Activated CD4-positive, alpha-beta T cell treated with anti-CD3 and anti-CD28 coated beads, Interleukin-2, amount 50 U/mL, for 48 hours (primary cell): ENCODE results near the gene GJA4.

Experiments used
- DNase-seq, 2 experiments: peaks; one replicate each; pipeline ENCODE4 v3.0.0-alpha.2; 2020

The GJA4 gene

DNA sequence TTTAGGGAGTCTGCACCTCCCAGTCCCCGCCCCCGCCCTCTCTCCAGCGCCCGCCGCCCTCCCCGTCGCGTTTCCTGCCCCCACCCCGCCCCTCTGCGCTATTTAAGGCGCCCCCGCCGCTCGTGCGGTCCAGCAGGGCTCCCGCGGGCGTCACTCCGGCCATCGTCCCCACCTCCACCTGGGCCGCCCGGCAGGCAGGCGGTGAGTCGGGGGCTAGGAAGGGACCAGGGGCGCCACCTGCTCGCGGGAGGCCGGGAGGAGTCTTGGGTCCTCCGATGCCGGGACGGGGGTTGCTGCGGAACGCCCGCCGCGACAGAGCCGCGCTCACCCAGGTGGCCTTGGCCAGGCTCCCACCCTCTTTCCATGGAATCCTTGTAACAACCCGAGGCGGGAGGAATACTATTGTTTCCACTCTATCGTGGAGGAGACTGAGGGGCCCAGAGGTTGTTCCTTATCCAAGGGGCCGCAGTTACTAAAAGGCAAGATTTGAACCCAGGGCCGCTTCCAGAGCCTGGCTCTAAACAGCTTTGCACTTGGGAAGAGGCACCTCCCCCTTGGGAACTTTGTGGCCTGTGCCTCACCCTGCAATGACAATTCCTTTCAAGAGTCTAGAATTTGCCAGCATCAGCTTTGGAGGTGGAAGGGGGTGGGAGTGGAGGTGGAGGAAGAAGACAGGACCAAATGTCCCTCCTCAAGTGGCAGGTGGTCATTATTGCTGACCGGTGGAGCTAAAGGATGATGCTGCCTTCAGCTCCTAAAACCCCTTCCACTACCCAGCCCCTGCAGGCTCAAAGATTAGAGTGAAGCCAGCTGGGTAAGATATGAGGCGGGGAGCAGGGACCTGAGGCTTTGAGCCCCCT lies at the start of gene GJA4:
Gene GJA4, plus strand, starts transcription at position 132 of the 860 bp plus-strand sequence. CDS start 1,215 bp downstream, outside the sequence.
- no peak for DNase-seq

DNA sequence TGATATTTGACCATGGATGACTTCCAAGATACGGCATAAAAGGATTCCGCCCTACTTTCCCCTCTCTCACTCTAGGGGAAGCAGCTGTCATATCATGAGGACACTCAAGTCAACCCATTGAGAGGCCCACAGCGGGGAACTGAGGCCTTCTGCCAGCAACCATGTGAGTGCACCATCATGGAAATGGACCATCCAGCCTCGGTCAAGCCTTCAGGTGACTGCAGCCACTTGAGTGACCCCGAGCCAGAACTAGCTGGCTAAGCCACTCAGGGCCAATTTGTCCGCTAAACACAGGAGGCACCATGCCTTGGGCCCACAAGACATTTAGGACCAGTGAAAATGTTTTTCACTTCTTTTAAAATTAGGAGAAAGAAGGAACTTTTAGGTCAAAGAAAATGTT lies 49.0 kb upstream of the GJA4 start:
- DNase-seq, result no peak

DNA sequence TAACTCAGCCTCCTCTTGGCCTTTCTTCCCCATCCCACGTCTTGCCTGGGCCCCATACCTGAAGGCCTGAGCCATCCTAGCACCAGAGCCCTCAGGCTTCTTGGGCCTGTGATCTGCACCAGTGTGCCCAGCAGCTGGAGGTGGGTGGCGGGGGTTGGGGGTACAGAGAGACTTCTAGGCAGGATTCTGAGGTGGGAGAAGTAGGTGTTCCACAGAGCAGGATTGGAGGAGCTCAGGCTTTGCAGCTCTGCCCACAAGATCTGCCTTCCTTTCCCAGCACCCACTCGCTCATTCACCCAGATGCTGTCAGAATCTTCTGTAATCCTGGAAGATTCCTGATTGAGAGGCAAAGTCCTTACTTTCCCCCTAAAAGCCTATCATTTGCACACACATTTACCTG lies 47.9 kb upstream of the GJA4 start:
- no peak for DNase-seq

DNA sequence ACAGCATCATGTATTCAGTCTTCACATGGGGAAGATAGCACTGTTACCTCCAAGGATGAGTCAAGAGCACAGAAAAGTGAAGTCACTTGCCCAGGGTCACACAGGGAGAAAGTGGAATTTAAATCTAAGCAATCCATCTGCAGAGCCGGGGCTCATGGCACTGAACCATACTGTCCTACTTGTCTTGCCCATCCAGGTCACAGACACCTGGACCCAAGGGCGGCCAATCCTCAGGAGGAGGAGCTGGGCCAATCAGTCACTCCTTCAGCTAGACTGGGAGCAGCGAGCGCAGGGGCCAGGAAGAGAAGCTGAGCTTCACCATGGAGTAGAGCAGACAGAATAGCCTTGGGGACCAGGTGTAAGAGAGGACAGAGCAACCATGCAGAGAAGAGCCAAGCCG lies 47.1 kb upstream of the GJA4 start:
- DNase-seq, result no peak

DNA sequence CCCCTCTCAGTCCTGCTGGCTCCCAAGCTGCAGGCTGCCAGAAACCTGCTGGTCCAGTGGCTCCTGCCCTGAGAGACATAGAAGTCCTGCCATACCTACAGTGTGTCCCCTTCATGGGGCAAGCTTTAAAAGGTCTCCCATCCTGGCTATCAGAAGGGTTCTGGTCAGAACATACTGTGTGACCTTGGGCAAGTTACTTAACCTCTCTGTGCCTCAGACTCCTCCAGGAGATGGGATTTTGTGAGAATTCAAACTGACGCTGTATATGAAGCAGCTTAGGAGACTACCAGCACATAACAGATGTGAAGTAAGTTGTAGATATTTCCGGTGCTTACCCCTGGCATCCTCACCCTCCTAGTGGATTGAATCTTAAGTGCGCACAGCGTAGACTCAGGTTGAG lies 46.7 kb upstream of the GJA4 start:
- no peak for DNase-seq

DNA sequence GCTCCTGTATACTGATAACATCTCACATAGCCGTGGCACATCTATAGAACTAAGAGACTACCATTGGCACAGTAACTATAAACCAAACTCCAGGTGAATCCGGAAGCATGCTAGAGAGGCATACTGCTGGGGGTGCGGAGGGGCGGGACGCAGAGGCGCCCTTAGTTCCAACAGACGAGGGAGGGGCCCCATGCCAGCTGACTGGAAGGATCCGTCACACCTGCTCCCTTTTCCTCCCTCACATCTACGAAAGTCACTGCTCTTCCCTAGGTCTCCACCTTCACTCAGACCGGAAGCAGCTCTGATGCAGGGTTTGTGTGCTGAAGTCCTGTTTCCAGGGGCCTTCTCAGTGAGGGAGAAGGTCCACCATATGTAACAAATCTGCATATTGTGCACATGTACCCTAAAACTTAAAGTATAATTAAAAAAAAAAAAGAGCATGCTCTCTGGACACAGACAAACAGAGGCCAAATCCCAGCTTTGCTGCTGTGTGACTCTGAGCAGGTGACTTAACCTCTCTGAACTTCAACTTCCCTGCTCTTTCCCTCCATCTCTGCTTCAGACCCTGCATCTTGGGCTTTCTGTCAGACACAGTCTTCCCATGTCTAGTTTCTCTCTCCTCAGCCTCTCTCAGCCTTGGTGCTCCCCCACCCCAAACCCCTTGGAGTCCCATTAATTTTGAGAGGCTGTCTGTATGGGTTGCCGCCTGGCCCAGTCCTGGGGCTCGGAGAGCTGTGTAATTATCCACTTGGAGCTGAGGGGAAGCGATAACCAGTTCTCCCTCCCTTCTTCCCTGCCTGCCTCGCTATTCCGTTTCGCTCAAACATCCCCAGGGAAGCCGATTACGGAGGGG lies 45.8 kb upstream of the GJA4 start:
- DNase-seq, result no peak

DNA sequence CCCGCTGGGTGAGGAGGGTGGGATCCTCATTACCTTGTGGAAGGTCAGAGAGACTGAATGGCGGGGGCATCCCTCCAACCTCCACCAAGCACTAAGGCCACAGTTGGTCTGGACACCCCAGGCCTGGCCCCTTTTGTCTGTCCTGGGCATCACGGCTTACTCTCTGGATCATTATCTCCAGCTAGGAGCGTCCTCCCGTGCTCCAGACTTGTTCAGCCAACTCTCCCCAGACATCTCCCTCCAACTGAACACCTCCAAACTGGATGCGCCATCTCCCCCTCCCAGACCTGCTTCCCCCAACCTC lies 45.2 kb upstream of the GJA4 start:
- no peak for DNase-seq

DNA sequence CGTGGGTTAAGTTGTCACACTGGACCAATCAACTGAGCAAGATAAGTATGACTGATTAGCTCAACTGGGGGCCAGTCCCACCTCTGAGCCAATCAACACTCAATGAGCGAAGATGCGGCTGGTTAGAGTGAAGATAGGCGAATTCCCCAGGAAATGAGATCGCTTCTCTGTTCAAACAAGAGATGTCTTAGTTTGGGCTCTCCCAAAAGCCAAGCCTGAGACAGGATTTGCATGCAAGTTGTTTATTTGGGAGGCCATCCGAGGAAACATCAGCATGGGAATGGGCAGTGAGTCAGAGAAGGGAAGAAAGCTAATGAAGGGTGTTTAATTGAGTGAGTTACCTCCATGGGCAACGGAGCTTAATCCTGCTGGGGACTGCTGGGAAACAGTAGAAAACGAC lies 42.8 kb upstream of the GJA4 start:
- DNase-seq, result no peak

DNA sequence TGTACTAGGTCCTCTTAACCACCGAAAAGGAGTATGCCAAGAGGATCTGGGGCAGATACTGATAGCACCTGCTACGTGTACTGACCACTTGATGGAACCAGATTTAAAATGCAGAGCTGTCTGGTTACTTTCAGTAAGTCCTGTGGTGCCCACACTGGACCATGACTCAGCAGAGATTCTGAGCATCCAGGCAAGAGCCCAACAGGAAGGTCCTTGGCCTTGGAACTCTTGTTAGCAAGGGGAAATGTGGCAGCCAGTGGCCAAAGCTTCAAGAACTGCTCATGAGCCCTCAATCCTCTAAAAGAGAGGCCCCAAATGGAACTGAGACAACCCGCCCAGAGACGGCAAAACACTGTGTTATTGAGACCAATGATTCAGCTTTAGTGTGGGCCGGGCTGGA lies 42.2 kb upstream of the GJA4 start:
- DNase-seq, result no peak

DNA sequence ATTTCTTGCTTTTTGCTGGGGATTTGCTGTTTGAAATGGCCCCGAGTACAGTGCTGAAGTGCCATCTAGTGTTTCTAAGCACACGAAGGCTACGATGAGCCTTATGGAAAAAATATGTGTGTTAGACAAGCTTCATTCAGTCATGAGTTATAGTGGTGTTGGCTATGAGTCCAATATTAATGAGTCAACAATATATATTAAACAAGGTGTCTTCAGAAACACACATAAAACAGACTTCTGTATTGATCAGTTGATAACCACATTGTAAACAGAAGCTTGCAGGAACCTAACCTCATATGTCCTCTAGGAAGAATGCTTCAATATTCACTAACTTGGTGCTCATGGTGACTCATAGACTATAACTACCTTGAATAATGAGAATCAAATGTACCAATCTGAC lies 39.6 kb upstream of the GJA4 start:
- DNase-seq, result no peak

DNA sequence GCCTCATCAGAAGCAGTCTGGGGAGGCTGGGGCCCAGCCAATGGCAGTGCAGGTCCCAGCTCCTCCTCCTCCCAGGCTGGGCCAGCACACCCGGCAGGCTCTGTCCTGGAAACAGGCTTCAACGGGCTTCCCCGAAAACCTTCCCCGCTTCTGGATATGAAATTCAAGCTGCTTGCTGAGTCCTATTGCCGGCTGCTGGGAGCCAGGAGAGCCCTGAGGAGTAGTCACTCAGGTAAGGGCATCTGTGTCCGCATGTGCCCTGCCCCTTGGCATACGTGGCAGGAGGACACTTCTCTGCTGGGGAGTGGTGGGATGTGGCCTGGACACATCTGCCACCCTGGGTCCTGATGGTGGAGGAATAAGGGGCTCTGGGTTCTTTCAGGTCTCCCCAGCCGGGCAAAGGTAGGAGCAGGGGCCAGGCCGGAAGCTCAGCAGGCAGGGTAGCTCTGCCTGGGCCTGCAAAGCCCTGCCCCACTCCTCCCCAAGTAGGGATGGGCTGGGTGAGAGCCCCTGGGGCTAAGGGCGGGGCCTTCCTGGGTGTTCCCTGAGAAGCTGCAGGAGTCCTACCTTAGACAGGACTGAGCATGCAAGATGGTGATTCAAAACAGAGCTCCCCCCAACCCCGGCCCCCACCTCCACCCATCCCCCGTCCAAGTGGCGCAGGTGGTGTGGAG lies 37.7 kb upstream of the GJA4 start, which contains the start of gene GJB5:
Gene GJB5, plus strand, starts transcription at position 84 of the 674 bp plus-strand sequence. CDS start 2,284 bp downstream, outside the sequence.
- no peak for DNase-seq

DNA sequence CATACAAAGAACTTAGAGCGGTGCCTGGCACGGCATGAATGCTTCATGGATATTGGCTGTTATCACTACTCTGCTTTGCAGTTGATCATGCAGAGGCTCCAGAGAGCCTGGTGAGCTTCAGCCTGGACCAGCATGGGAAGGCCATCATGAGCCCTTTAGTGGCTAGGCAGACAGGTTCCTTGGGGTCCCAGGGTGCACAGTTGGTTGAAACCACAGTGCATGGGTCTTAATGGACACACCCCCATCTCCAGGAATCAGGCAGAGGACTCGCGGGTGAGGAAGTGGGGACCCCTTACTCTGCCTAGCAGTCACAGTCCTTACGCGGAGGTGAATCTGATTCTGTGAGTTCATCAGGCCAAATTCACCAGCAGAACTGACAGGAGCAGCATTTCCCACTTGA lies 36.8 kb upstream of the GJA4 start:
- no peak for DNase-seq

DNA sequence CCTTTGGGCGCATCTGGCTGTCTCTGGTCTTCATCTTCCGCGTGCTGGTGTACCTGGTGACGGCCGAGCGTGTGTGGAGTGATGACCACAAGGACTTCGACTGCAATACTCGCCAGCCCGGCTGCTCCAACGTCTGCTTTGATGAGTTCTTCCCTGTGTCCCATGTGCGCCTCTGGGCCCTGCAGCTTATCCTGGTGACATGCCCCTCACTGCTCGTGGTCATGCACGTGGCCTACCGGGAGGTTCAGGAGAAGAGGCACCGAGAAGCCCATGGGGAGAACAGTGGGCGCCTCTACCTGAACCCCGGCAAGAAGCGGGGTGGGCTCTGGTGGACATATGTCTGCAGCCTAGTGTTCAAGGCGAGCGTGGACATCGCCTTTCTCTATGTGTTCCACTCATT lies 35.4 kb upstream of the GJA4 start:
- DNase-seq, result no peak

DNA sequence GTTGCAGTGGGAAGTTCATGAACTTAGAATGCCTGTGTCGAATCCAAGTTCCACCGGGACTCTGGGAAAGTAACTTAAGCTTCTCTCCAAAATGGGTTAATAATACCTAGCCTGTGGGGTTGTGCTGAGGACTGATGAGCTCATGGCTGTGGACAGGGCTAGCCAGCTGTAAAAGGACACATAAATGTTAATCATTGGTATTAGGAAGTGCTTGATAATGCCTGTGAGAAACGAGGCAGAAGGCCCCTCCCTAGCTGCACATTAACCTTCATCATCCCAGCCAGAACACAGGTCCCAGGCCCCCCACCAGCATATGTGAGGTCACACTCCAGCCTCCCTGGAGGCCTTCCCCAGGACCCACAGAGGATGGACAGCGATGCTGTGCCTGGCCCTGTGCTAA lies 34.0 kb upstream of the GJA4 start:
- no peak for DNase-seq

DNA sequence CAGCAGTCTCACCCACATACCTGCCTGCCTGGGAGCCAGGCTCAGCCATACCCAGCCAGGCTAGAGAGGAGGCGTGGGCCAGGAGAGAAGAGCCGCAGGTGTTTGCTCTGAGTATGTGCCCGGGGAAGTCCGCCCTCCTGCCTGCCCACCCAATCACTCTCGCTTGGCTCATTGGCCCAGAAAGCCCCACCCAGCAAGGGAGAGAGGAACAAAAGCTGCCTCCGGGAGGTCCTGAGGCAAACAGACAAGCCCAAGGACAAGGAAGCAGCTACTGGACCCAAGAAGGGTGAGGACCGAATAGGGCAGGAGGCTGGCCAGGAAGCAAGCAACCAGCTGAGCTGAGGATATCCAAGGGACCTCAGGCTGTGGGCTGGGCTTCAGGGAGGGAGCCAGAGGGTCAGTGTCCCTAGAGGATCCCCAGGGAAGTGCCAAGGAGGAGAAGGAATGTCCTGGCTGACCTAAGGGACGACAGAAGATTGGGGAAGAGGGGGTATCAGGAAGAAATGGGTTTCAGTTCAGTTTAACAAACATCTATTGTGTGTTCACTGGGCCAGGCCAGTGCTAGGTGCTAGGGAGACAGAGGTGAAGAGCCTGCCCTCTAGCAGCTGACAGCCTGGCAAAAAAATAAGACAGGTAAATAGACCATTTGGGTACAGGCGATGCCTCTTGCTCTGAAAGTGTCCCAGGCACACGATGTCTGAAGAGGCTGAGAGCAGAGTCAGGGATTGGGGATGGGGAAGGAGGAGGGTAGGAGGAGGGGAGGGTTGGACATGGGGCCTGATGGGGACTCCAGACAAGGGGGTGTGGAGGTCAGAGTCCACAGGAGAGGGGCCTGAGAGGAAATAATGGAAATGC lies 33.1 kb upstream of the GJA4 start, which contains the start of gene GJB4:
Gene GJB4, plus strand, starts transcription at position 238 of the 855 bp plus-strand sequence. CDS start 1,515 bp downstream, outside the sequence.
- DNase-seq, result no peak

DNA sequence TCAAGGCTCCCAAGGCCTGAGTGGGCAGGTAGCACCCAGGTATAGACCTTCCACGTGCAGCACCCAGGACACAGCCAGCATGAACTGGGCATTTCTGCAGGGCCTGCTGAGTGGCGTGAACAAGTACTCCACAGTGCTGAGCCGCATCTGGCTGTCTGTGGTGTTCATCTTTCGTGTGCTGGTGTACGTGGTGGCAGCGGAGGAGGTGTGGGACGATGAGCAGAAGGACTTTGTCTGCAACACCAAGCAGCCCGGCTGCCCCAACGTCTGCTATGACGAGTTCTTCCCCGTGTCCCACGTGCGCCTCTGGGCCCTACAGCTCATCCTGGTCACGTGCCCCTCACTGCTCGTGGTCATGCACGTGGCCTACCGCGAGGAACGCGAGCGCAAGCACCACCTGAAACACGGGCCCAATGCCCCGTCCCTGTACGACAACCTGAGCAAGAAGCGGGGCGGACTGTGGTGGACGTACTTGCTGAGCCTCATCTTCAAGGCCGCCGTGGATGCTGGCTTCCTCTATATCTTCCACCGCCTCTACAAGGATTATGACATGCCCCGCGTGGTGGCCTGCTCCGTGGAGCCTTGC lies 31.5 kb upstream of the GJA4 start:
- no peak for DNase-seq

DNA sequence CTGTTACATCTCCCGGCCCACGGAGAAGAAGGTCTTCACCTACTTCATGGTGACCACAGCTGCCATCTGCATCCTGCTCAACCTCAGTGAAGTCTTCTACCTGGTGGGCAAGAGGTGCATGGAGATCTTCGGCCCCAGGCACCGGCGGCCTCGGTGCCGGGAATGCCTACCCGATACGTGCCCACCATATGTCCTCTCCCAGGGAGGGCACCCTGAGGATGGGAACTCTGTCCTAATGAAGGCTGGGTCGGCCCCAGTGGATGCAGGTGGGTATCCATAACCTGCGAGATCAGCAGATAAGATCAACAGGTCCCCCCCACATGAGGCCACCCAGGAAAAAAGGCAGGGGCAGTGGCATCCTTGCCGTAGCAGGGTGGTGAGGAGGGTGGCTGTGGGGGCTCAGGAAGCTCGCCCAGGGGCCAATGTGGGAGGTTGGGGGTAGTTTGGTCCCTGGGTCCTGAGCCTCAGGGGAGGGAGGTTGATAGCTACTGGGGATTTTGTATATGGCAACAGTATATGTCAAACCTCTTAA lies 31.0 kb upstream of the GJA4 start:
- no peak for DNase-seq

DNA sequence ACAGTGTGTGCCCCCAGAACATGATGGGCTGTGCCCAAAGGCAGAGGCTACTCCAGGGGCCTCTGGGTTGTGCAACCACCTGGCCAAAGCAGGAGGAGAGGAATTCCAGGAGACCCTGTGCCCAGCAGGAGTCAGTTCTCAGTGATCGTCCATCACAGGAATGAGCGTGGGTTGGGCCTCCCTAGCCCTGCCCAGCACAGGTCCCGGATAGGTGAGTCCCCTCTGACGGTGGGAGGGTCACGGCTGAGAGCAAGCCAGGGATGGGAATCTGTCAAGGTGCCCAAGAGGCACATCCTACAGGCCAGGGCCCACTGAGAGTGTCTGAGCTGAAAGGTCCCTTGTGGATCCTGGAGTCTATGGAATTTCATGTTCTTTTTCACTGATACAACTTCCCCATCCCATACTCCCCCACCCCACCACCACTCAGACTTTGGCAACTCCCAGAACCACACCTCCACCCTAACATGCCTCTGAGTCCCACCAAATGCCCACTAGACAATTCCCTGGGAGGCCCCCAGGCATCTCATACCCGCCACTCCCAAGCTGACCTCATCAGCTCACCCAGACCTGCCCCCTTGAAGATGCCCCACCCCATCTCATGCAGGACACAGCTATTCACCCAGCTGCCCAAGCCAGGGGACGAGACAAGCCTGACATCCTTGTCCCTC lies 30.2 kb upstream of the GJA4 start:
- no peak for DNase-seq

DNA sequence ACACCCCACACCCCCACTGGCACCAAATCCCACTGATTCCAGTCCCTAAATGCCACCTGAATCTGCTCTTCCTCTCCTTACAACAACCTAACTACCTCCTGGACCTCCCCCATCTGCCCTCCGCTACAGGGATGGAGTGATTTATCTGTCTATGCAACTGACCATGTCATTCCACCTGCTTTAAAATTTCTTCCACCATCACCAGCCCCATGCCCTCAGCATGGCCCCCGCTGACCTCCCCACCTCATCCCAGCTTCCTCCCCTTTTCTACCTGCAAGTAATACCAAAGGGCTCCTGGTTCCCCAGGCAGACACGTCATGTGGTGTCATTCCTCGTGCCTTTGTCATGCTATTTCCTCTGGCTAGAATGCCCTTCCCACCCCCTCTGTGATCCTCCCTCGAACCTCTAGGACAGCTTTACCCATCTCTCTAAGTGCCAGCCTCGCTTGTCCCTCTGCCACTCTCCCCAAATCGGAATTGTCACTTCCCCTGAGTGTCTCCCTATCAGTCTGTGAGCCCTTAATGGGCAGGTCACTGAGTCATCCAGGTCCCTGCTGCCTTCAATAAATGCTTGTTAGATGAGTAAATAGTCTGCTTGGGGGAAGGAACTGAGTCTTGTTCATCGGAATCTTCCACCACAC lies 29.5 kb upstream of the GJA4 start:
- no peak for DNase-seq

DNA sequence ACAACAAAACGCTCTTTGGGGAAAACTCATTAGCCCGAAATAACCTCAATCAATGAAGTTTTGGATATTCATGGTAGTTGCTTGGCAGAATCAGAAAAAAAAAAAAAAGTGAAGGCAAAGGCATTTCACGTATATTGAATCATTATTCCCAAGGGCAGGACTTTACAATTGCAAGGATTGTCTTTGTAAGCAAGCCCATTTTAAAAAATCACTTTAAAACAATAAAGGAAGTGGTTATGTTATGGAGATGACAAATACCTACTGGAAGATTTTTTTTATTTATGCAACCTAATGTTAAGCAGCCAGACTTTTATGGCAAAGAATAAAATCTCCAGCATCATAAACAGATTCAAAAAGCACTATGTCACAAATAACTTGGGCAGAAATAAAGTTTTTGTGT lies 23.9 kb upstream of the GJA4 start:
- DNase-seq, result no peak
